Suppressor macrophage treated with lipopolysaccharide for 1 hour (primary cell): ENCODE results near the gene ZNF532.

Experiments used
- DNase-seq, 3 donors: peaks; one replicate each; pipeline ENCODE4 v3.0.0-alpha.2; 2020 to 2022

The ZNF532 gene

GRCh38 chr18:58951986-58952702 lies 87.5 kb downstream of the ZNF532 start:
- DNase-seq = no peak

GRCh38 chr18:58952858-58953257 lies 88.2 kb downstream of the ZNF532 start:
- DNase-seq = no peak

GRCh38 chr18:58953627-58954026 lies 89.0 kb downstream of the ZNF532 start:
- DNase-seq = no peak

- DNase-seq = no peak
These were observed 90.3 kb downstream of the ZNF532 start for GRCh38 chr18:58955001-58955400.

- no peak for DNase-seq
These were observed 91.1 kb downstream of the ZNF532 start for GRCh38 chr18:58955738-58956137.

- no peak for DNase-seq
These were observed 94.0 kb downstream of the ZNF532 start for GRCh38 chr18:58958628-58959027.

- DNase-seq = no peak
These were observed 95.8 kb downstream of the ZNF532 start for GRCh38 chr18:58960508-58960907.

- DNase-seq = no peak
These were observed 96.5 kb downstream of the ZNF532 start for GRCh38 chr18:58960946-58961722.

GRCh38 chr18:58962336-58962735 lies 97.7 kb downstream of the ZNF532 start:
- no peak for DNase-seq

GRCh38 chr18:58965291-58966004 lies 100.8 kb downstream of the ZNF532 start:
- DNase-seq = no peak

- peak; percentile 53 to 68 (median 57) for DNase-seq
These were observed 101.5 kb downstream of the ZNF532 start for GRCh38 chr18:58966005-58966677.

GRCh38 chr18:58966704-58967103 lies 102.0 kb downstream of the ZNF532 start:
- no peak for DNase-seq

- no peak for DNase-seq
These were observed 103.1 kb downstream of the ZNF532 start for GRCh38 chr18:58967751-58968254.

GRCh38 chr18:58970943-58971790 lies 106.5 kb downstream of the ZNF532 start:
- DNase-seq = no peak

GRCh38 chr18:58975296-58975695 lies 110.6 kb downstream of the ZNF532 start:
- peak; percentile 16 to 46 (median 43) for DNase-seq

GRCh38 chr18:58975781-58976180 lies 111.1 kb downstream of the ZNF532 start:
- DNase-seq = peak in 2 of 3 donors; percentile 22 to 34

- no peak for DNase-seq
These were observed 112.5 kb downstream of the ZNF532 start for GRCh38 chr18:58977223-58977622.

- DNase-seq = no peak
These were observed 113.1 kb downstream of the ZNF532 start for GRCh38 chr18:58977801-58978200.

- no peak for DNase-seq
These were observed 114.2 kb downstream of the ZNF532 start for GRCh38 chr18:58978916-58979315.

- no peak for DNase-seq
These were observed 114.9 kb downstream of the ZNF532 start for GRCh38 chr18:58979615-58980014.

- DNase-seq = no peak
These were observed 116.3 kb downstream of the ZNF532 start for GRCh38 chr18:58980991-58981390.
